SU-DHL-6 (cell line): ENCODE results near the gene CLDN10.

Experiments
- H2AFZ ChIP-seq: fragments of 200-600 bp; sonication (generic); 2 replicates; pipeline ENCODE4 v1.6.1; 2014; ENCODE audit warnings: low read depth, mild to moderate bottlenecking, moderate library complexity, mixed read lengths, antibody characterized with exemption, low read length; ENCODE audit not compliant: severe bottlenecking
- H3F3A ChIP-seq: fragments of 200-600 bp; shearing (Covaris generic); 2 replicates; pipeline ENCODE4 v1.6.0; 2016; ENCODE audit warnings: antibody characterized with exemption, mild to moderate bottlenecking; ENCODE audit not compliant: insufficient read depth
- H3K27ac ChIP-seq: fragments of 200-600 bp; sonication (generic); 2 replicates; pipeline ENCODE4 v1.5.1; 2016; ENCODE audit warnings: low read depth, mild to moderate bottlenecking, low read length, moderate library complexity, mixed read lengths
- H3K27me3 ChIP-seq: fragments of 200-600 bp; sonication (generic), shearing (Covaris generic); 2 replicates; pipeline ENCODE4 v1.6.0; 2014; ENCODE audit warnings: mild to moderate bottlenecking, low read length
- H3K36me3 ChIP-seq: fragments of 200-600 bp; sonication (generic); 2 replicates; pipeline ENCODE4 v1.6.1; 2014; ENCODE audit warnings: mild to moderate bottlenecking, low read length, mixed read lengths
- H3K4me2 ChIP-seq: fragments of 300-600, 200-600 bp; shearing (Covaris generic), sonication (generic); 2 replicates; pipeline ENCODE4 v1.6.0; 2014; ENCODE audit warnings: low read length, low read depth, mild to moderate bottlenecking; ENCODE audit not compliant: poor library complexity, severe bottlenecking
- H3K4me3 ChIP-seq: fragments of 200-600 bp; sonication (generic); 2 replicates; pipeline ENCODE4 v1.5.1; 2014; ENCODE audit warnings: antibody characterized with exemption, low read length, mild to moderate bottlenecking, mixed read lengths; ENCODE audit not compliant: insufficient read depth, poor library complexity, severe bottlenecking
- H3K79me2 ChIP-seq: fragments of 200-600 bp; sonication (generic); 2 replicates; pipeline ENCODE4 v1.6.1; 2014; ENCODE audit warnings: mild to moderate bottlenecking, low read length, moderate library complexity; ENCODE audit not compliant: insufficient read depth
- H3K9ac ChIP-seq: fragments of 200-600 bp; sonication (generic); 2 replicates; pipeline ENCODE4 v1.7.0; 2014; ENCODE audit warnings: mild to moderate bottlenecking, low read length
- H3K9me2 ChIP-seq: fragments of 200-600 bp; sonication (generic); replicated peaks from 2 replicates; pipeline ENCODE4 v1.6.1; 2014; ENCODE audit warnings: low read length; ENCODE audit not compliant: insufficient read depth
- H3K9me3 ChIP-seq: fragments of 200-600 bp; sonication (generic); 2 replicates; pipeline ENCODE4 v1.6.1; 2014; ENCODE audit warnings: low read length, mixed read lengths; ENCODE audit not compliant: insufficient read depth
- H4K20me1 ChIP-seq: fragments of 200-600 bp; sonication (generic); 2 replicates; pipeline ENCODE4 v1.6.1; 2014; ENCODE audit warnings: low read depth, mild to moderate bottlenecking, antibody characterized with exemption, low read length, moderate library complexity, mixed read lengths
- CTCF ChIP-seq: fragments of 200-600 bp; sonication (generic); IDR thresholded peaks from one replicate; pipeline ENCODE4 v1.5.1; 2017; ENCODE audit warnings: antibody characterized with exemption, mild to moderate bottlenecking, low read length, moderate library complexity; ENCODE audit not compliant: insufficient read depth, poor library complexity, severe bottlenecking
- EZH2phosphoT487 ChIP-seq: fragments of 200-600 bp; sonication (generic), shearing (Covaris generic); conservative IDR thresholded peaks from 2 replicates; pipeline ENCODE4 v1.6.1; 2018; ENCODE audit warnings: mild to moderate bottlenecking, antibody characterized with exemption, low read length, moderate library complexity, mixed read lengths

Gene CLDN10

DNA sequence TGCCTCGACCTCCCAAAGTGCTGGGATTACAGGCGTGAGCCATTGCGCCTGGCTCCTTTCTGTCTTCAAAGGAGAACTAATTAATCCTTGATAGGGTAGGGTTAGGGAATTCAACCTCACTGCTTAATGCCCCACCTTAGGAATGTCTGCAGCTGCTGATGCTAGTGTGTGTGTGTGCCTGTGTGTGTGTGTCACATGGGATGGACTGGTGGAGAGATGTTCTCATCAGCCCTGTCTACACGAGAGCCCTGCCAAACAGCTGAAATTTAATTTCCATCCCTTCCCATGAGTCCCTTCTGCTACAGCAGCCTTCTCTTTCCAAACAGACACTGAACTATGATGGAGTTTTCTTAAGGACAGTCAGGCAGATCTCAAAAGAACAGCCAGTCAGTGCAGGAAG, 46.5 kb upstream of the CLDN10 start:
- no peak overlapping the region for H3K27ac ChIP-seq
- no peak overlapping the region for H3K4me2 ChIP-seq
- no peaks in the 10 kb centered on the region for H4K20me1 ChIP-seq
- no peaks in the 10 kb centered on the region for H3K79me2 ChIP-seq
- TF ChIP-seq EZH2phosphoT487 (no peak), CTCF (no peak)
- H2AFZ ChIP-seq = no peak overlapping the region
- H3K9me3 ChIP-seq = 0 out of 2 replicates have a peak, but pooled peaks cover 4% of the 10 kb centered on the region
- no peaks in the 10 kb centered on the region for H3K9me2 ChIP-seq
- H3K27me3 ChIP-seq = no peaks in the 10 kb centered on the region
- H3K9ac ChIP-seq = no peak overlapping the region
- H3F3A ChIP-seq = no peaks in the 10 kb centered on the region
- H3K4me3 ChIP-seq = no peak overlapping the region
- no peaks in the 10 kb centered on the region for H3K36me3 ChIP-seq

DNA sequence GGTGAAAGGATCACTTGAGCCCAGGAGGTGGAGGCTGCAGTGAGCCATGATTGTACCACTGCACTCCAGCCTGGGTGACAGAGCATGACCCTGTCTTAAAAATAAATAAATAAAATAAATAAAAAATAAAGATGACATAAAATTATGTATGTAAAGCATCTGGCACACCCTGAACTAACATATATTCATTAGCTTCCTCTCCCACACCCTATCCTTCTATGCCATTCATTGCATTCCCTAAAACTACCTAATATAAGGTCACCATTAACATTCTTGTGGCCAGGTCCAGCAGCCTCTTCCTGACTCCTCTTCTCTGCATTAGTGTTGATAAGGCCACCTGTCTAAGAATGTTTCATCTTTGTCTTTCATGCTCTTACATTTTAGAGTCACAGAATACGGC, 44.5 kb upstream of the CLDN10 start:
- H3K36me3 ChIP-seq = no peaks in the 10 kb centered on the region
- H4K20me1 ChIP-seq = no peaks in the 10 kb centered on the region
- no peaks in the 10 kb centered on the region for H3F3A ChIP-seq
- H3K27ac ChIP-seq = no peak overlapping the region
- no peak overlapping the region for H3K4me2 ChIP-seq
- H3K27me3 ChIP-seq = no peaks in the 10 kb centered on the region
- TF ChIP-seq EZH2phosphoT487 (no peak), CTCF (no peak)
- H3K9me2 ChIP-seq = no peaks in the 10 kb centered on the region
- H3K9me3 ChIP-seq = no peaks in the 10 kb centered on the region
- H3K4me3 ChIP-seq = no peak overlapping the region
- H2AFZ ChIP-seq = no peak overlapping the region
- no peak overlapping the region for H3K9ac ChIP-seq
- no peaks in the 10 kb centered on the region for H3K79me2 ChIP-seq

- Histone ChIP-seq H4K20me1 (no peaks in the 10 kb centered on the region), H3K4me3 (no peak overlapping the region), H3K9me2 (no peaks in the 10 kb centered on the region), H3K9ac (no peak overlapping the region), H3K79me2 (no peaks in the 10 kb centered on the region), H3K27ac (no peak overlapping the region), H3K4me2 (no peak overlapping the region), H3F3A (no peaks in the 10 kb centered on the region), H3K27me3 (no peaks in the 10 kb centered on the region), H3K9me3 (no peaks in the 10 kb centered on the region), H3K36me3 (no peaks in the 10 kb centered on the region), H2AFZ (no peak overlapping the region)
- TF ChIP-seq EZH2phosphoT487 (no peak), CTCF (no peak)
Measured at GRCh38 chr13:95508996-95509395, 43.5 kb upstream of the CLDN10 start.
